Liver (tissue), 9 donors: ENCODE measurements around the gene PNPLA3. TPM values are rescaled to one million over a fixed set of nuclear protein-coding genes. Genes with fewer than 3 reads are reported as not detected.

ENCODE experiments used
- DNase-seq: peaks from one replicate; pipeline ENCODE4 v3.0.0-alpha.2; 2017; ENCODE audit warnings: low spot score
- H3K27ac ChIP-seq, 2 donors: one replicate each; pipeline ENCODE4 v1.7.0; 2013; ENCODE audit warnings: inconsistent platforms in 2 of 2, low read length in 2 of 2, control low read depth in 1 of 2, low read depth in 1 of 2, mild to moderate bottlenecking in 1 of 2
- H3K27me3 ChIP-seq, 4 donors: one replicate each; pipeline versions ENCODE4 v1.6.1 to v1.7.0; 2013; ENCODE audit warnings: low read length in 3 of 4, inconsistent platforms in 1 of 4, mild to moderate bottlenecking in 1 of 4, moderate library complexity in 1 of 4; ENCODE audit not compliant: control insufficient read depth in 4 of 4, insufficient read depth in 4 of 4
- H3K36me3 ChIP-seq, 4 donors: one replicate each; pipeline versions ENCODE4 v1.6.1 to v1.7.0; 2013; ENCODE audit warnings: low read length in 3 of 4, mild to moderate bottlenecking in 3 of 4, low read depth in 1 of 4, moderate library complexity in 1 of 4; ENCODE audit not compliant: control insufficient read depth in 4 of 4, insufficient read depth in 3 of 4
- H3K4me1 ChIP-seq, 4 donors: one replicate each; pipeline versions ENCODE4 v1.6.1 to v1.7.0; 2013; ENCODE audit warnings: low read length in 3 of 4, mild to moderate bottlenecking in 3 of 4, moderate library complexity in 1 of 4; ENCODE audit not compliant: control insufficient read depth in 4 of 4, insufficient read depth in 4 of 4
- H3K4me3 ChIP-seq, 3 donors: one replicate each; pipeline versions ENCODE4 v1.6.1 to v1.7.0; 2013; ENCODE audit warnings: low read length in 3 of 3, control low read depth in 1 of 3, low read depth in 1 of 3, mild to moderate bottlenecking in 1 of 3
- H3K9ac ChIP-seq, 2 donors: one replicate each; pipeline ENCODE4 v1.7.0; 2013; ENCODE audit warnings: low read length in 2 of 2, mild to moderate bottlenecking in 2 of 2, moderate library complexity in 2 of 2, control low read depth in 1 of 2, low read depth in 1 of 2
- H3K9me3 ChIP-seq, 4 donors: one replicate each; pipeline versions ENCODE4 v1.6.1 to v1.7.0; 2013; ENCODE audit warnings: low read length in 3 of 4; ENCODE audit not compliant: control insufficient read depth in 4 of 4
- EGR1 ChIP-seq, 2 donors: IDR thresholded peaks; 2 replicates each; pipeline ENCODE4 v1.6.1; 2016 to 2018; ENCODE audit warnings: antibody characterized with exemption in 2 of 2, low read depth in 2 of 2
- FOXA1 ChIP-seq: IDR thresholded peaks from 2 replicates; pipeline ENCODE4 v1.6.1; 2016; ENCODE audit warnings: antibody characterized with exemption
- FOXA2 ChIP-seq: IDR thresholded peaks from 2 replicates; pipeline ENCODE4 v1.6.1; 2016; ENCODE audit warnings: antibody characterized with exemption
- GABPA ChIP-seq, 2 donors: IDR thresholded peaks in 1 of 2; conservative IDR thresholded peaks in 1 of 2; 2 replicates each; pipeline ENCODE4 v1.6.1; 2016; ENCODE audit warnings: antibody characterized with exemption in 2 of 2, mild to moderate bottlenecking in 1 of 2, moderate library complexity in 1 of 2
- HNF4A ChIP-seq, 2 donors: conservative IDR thresholded peaks; 2 replicates each; pipeline ENCODE4 v1.6.1; 2016; ENCODE audit warnings: antibody characterized with exemption in 2 of 2, mild to moderate bottlenecking in 2 of 2
- NR2F2 ChIP-seq: IDR thresholded peaks from 2 replicates; pipeline ENCODE4 v1.6.1; 2016; ENCODE audit warnings: antibody characterized with exemption
- RAD21 ChIP-seq, 2 donors: IDR thresholded peaks; 2 replicates each; pipeline ENCODE4 v1.6.1; 2016; ENCODE audit warnings: antibody characterized with exemption in 2 of 2, mild to moderate bottlenecking in 2 of 2
- RXRA ChIP-seq, 2 donors: IDR thresholded peaks; 2 replicates each; pipeline ENCODE4 v1.6.1; 2017 to 2018; ENCODE audit warnings: antibody characterized with exemption in 2 of 2, mild to moderate bottlenecking in 1 of 2
- SP1 ChIP-seq: IDR thresholded peaks from 2 replicates; pipeline ENCODE4 v1.6.1; 2018; ENCODE audit warnings: antibody characterized with exemption, mild to moderate bottlenecking
- TAF1 ChIP-seq: conservative IDR thresholded peaks from 2 replicates; pipeline ENCODE4 v1.6.1; 2016; ENCODE audit warnings: antibody characterized with exemption, mild to moderate bottlenecking
- YY1 ChIP-seq: IDR thresholded peaks from 2 replicates; pipeline ENCODE4 v1.6.1; 2016; ENCODE audit warnings: antibody characterized with exemption, mild to moderate bottlenecking
- WGBS: extraction: QIAGEN DNeasy Blood & Tissue Kit; methylation state at CpG from one replicate; pipeline ENCODE4 v1.1.7; 2013; 5-methylcytosine and 5-hydroxymethylcytosine counted together
- polyA plus RNA-seq, 2 donors: library from polyadenylated mRNA; stranded (reverse) in 1 of 2; unstranded in 1 of 2; fragments of 200-250 nt in 1 of 2; fragments of >200 nt in 1 of 2; fragmentation: Nextera tagmentation in 1 of 2; extraction: Ambion mirVana in 1 of 2; gene quantifications; one replicate each; pipeline versions ENCODE4 v1.2.1 to v1.2.3, GENCODE V29; 2013 to 2015
- total RNA-seq, 2 donors: library from RNA; depleted of rRNA; stranded (reverse); fragments of >200 nt; gene quantifications; one replicate each; pipeline ENCODE4 v1.2.3, GENCODE V29; 2014
- TF ChIP-seq, protein P1 (sequence below): IDR thresholded peaks from 2 replicates; pipeline ENCODE4 v1.6.1; 2016; ENCODE audit warnings: antibody characterized with exemption
- TF ChIP-seq, protein P2 (sequence below): IDR thresholded peaks from 2 replicates; pipeline ENCODE4 v1.6.1; 2016; ENCODE audit warnings: antibody characterized with exemption
- TF ChIP-seq, protein P3 (sequence below): IDR thresholded peaks from 2 replicates; pipeline ENCODE4 v1.6.1; 2016; ENCODE audit warnings: antibody characterized with exemption
- TF ChIP-seq, protein P4 (sequence below): IDR thresholded peaks from 2 replicates; pipeline ENCODE4 v1.6.1; 2016; ENCODE audit warnings: antibody characterized with exemption, mild to moderate bottlenecking
- TF ChIP-seq, protein P5 (sequence below): fragments of 150-350 bp; IDR thresholded peaks from 2 replicates; pipeline ENCODE4 v1.5.1; 2017; ENCODE audit warnings: improper control_type of control experiment, low read depth, low read length; ENCODE audit not compliant: missing input control
- donor health status: healthy.
- donor health status: healthy.
- donor health status: healthy.
- donor health status: healthy.
- donor health status: healthy.

Gene PNPLA3
- total and polyA plus RNA-seq, 4 donors: 15.9 to 59.1 (median 24.8) TPM

DNA sequence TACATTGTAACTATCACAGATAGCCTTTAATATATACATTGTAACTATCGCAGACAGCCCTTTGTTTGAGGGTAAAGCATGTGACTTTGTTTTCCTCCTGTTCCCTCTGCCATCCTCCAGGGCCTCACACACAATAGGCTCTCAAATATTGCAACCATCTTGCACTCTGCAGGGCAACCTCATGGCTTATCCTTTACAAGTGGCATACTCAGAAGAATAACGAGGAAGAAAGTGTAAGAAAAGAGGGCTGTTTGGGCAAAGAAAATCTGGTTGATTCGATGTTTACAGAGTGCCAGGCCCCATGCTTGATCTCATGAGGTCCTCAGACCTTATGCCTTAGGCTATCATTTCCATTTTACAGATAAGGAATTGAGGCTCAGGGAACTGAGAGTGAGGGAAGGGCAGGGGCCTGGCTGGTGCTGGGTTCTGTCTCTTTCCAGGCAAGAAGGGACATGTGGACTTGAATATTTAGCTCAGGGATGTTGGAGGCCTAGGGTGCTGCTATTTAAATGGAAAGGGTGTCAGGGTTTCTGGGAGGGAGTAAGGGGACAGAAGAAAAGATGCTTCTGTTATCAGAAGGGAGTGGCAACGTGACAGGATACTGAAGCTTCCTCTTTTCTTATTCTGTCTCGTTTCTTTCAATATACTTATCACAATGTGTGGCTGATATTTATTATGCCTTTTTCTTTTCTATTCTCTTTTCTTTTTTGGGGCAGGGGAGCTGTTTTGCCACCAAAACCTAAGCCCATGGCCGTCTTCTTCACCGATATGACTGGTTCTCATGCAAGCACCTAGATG is 30.6 kb downstream of the PNPLA3 start:
- Histone ChIP-seq H3K9me3 (no peaks in the 10 kb centered on the region), H3K4me1 (peaks cover 6 to 33% (median 22%) of the 10 kb centered on the region in 4 donors), H3K27ac (no peak overlapping the region), H3K27me3 (no peaks in the 10 kb centered on the region), H3K36me3 (no peaks in the 10 kb centered on the region), H3K4me3 (peak overlapping the region; percentile 76 to 97 (median 79)), H3K9ac (peak overlapping the region in 1 of 2 donors; percentile 73)
- no peak for DNase-seq
- 48% methylated on average over 7 of the region's 7 CpGs for WGBS
- TF ChIP-seq, protein P1, sequence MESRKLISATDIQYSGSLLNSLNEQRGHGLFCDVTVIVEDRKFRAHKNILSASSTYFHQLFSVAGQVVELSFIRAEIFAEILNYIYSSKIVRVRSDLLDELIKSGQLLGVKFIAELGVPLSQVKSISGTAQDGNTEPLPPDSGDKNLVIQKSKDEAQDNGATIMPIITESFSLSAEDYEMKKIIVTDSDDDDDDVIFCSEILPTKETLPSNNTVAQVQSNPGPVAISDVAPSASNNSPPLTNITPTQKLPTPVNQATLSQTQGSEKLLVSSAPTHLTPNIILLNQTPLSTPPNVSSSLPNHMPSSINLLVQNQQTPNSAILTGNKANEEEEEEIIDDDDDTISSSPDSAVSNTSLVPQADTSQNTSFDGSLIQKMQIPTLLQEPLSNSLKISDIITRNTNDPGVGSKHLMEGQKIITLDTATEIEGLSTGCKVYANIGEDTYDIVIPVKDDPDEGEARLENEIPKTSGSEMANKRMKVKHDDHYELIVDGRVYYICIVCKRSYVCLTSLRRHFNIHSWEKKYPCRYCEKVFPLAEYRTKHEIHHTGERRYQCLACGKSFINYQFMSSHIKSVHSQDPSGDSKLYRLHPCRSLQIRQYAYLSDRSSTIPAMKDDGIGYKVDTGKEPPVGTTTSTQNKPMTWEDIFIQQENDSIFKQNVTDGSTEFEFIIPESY: no peak
- TF ChIP-seq, protein P2, sequence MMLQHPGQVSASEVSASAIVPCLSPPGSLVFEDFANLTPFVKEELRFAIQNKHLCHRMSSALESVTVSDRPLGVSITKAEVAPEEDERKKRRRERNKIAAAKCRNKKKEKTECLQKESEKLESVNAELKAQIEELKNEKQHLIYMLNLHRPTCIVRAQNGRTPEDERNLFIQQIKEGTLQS: no peak
- TF ChIP-seq, protein P3, sequence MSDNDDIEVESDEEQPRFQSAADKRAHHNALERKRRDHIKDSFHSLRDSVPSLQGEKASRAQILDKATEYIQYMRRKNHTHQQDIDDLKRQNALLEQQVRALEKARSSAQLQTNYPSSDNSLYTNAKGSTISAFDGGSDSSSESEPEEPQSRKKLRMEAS: no peak
- TF ChIP-seq NR2F2 (no peak), FOXA1 (no peak), RAD21 (IDR thresholded peaks at IDR 0.05) (no peak), EGR1 (IDR thresholded peaks at IDR 0.05; ENCODE audit: low read depth in 2 of 2) (no peak)

DNA sequence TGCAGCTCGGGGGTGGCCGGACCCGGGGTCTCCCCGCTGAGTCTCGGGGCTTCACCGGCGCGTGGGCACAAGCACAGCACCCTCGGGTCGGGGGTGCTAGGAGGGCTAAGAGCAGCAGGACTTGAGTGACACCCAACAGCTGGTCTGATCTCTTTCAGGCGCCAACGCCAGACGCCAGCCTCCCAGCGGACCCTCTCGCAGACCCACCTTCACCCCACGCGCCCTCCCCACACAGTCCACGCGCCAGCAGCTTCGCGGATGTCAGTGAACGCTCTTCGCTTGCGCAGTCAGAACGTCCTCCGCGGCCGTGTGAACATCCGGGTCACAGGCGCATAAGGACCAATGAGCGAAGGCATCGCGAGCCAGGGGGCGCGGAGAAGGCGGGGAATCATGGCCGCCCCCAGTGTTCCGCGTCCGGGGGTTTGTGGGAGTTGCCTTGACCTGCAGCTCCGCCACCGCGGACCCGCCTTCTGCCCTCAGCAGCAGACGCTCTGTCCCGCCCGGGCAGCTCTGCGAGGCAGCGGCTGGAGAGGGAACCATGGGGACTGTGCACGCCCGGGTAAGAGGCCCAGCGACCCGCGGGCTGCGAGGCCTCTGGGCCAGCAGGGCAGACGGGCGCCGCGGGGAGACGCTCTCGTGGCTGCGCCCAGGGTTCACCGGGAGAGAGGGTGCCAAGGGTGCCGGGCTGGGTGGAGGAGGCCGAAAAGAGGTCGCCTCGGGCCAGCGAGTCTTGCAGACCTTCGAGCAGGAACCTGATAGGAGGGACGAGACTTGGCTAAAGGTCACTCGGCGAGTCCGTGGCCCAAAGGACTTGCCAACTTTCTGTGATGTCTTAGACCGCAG is 31.7 kb downstream of the PNPLA3 start, which contains the start of gene SAMM50:
TSS of gene SAMM50 (plus strand) at position 403 of the 843 bp plus-strand sequence. CDS start at position 539, 136 bp downstream.
- Histone ChIP-seq H3K27ac (peak within 1 kb of the TSS; percentile 67 to 87), H3K4me1 (peaks cover 6 to 33% (median 22%) of the 10 kb centered on the region in 4 donors), H3K4me3 (peak within 1 kb of the TSS; percentile 76 to 97 (median 79)), H3K9ac (peak within 1 kb of the TSS; percentile 69 to 73), H3K9me3 (no peaks in the 10 kb centered on the region), H3K27me3 (no peaks in the 10 kb centered on the region), H3K36me3 (no peaks in the 10 kb centered on the region)
- TF ChIP-seq EGR1 (IDR thresholded peaks at IDR 0.05; ENCODE audit: low read depth in 2 of 2) (no peak), NR2F2 (peak; percentile 34), TAF1 (peak; percentile 84), RAD21 (IDR thresholded peaks at IDR 0.05) (peak in 1 of 2 donors; percentile 29), FOXA1 (no peak), SP1 (peak; percentile 67), FOXA2 (no peak), YY1 (peak; percentile 98), RXRA (IDR thresholded peaks at IDR 0.05) (peak; percentile 52 to 66), GABPA (IDR thresholded peaks at IDR 0.05 in 1 of 2, conservative IDR thresholded peaks at IDR 0.05 in 1 of 2) (peak in 1 of 2 donors; percentile 93), HNF4A (conservative IDR thresholded peaks at IDR 0.05) (peak; percentile 33 to 35)
- TF ChIP-seq, protein P4, sequence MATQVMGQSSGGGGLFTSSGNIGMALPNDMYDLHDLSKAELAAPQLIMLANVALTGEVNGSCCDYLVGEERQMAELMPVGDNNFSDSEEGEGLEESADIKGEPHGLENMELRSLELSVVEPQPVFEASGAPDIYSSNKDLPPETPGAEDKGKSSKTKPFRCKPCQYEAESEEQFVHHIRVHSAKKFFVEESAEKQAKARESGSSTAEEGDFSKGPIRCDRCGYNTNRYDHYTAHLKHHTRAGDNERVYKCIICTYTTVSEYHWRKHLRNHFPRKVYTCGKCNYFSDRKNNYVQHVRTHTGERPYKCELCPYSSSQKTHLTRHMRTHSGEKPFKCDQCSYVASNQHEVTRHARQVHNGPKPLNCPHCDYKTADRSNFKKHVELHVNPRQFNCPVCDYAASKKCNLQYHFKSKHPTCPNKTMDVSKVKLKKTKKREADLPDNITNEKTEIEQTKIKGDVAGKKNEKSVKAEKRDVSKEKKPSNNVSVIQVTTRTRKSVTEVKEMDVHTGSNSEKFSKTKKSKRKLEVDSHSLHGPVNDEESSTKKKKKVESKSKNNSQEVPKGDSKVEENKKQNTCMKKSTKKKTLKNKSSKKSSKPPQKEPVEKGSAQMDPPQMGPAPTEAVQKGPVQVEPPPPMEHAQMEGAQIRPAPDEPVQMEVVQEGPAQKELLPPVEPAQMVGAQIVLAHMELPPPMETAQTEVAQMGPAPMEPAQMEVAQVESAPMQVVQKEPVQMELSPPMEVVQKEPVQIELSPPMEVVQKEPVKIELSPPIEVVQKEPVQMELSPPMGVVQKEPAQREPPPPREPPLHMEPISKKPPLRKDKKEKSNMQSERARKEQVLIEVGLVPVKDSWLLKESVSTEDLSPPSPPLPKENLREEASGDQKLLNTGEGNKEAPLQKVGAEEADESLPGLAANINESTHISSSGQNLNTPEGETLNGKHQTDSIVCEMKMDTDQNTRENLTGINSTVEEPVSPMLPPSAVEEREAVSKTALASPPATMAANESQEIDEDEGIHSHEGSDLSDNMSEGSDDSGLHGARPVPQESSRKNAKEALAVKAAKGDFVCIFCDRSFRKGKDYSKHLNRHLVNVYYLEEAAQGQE: peak; percentile 70
- TF ChIP-seq, protein P5, sequence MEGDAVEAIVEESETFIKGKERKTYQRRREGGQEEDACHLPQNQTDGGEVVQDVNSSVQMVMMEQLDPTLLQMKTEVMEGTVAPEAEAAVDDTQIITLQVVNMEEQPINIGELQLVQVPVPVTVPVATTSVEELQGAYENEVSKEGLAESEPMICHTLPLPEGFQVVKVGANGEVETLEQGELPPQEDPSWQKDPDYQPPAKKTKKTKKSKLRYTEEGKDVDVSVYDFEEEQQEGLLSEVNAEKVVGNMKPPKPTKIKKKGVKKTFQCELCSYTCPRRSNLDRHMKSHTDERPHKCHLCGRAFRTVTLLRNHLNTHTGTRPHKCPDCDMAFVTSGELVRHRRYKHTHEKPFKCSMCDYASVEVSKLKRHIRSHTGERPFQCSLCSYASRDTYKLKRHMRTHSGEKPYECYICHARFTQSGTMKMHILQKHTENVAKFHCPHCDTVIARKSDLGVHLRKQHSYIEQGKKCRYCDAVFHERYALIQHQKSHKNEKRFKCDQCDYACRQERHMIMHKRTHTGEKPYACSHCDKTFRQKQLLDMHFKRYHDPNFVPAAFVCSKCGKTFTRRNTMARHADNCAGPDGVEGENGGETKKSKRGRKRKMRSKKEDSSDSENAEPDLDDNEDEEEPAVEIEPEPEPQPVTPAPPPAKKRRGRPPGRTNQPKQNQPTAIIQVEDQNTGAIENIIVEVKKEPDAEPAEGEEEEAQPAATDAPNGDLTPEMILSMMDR: no peak
- TF ChIP-seq, protein P1: no peak
- TF ChIP-seq, protein P3: peak; percentile 45
- peak; percentile 91 for DNase-seq
- WGBS: under 1% methylated on average over 74 of the region's 74 CpGs
